H1 (cell line): ENCODE data around the gene PARP1. TPM values are rescaled to one million over a fixed set of nuclear protein-coding genes. Genes with fewer than 3 reads are reported as not detected.
A peak's percentile ranks its signal among the peaks of the same experiment; 100 is the strongest.

Experiments used
- CTCF ChIA-PET: fragments of 300-600 bp; sonication (Branson Sonifier 250); formaldehyde crosslinking; loops from one replicate; lab custom pipeline; 2021; ENCODE audit not compliant: partially characterized antibody; lab: Charles Lee
- POLR2A ChIA-PET: fragments of 300-600 bp; sonication (Branson Sonifier 250); formaldehyde crosslinking; loops from one replicate; lab custom pipeline; 2021; ENCODE audit warnings: inconsistent platforms; ENCODE audit not compliant: partially characterized antibody; lab: Charles Lee
- DNase-seq, 2 experiments: peaks; one replicate each; pipeline versions ENCODE4 v3.0.0 to v3.0.0-alpha.2; 2010 to 2022; ENCODE audit warnings: low spot score in 2 of 2, low read depth in 1 of 2, mixed read lengths in 1 of 2
- FAIRE-seq: peaks from 2 replicates; lab custom pipeline; 2011; peaks lifted over from hg19 to GRCh38; lab: Jason Lieb, UNC
- H2AFZ ChIP-seq: 2 replicates; pipeline ENCODE4 v1.8.1; 2012; ENCODE audit warnings: low read length, inconsistent platforms
- H2AK5ac ChIP-seq: 2 replicates; pipeline ENCODE4 v1.6.1; 2013; ENCODE audit warnings: low read depth, low read length
- H2BK120ac ChIP-seq: replicated peaks from 2 replicates; pipeline ENCODE3; 2013; ENCODE audit warnings: low read depth, low read length, inconsistent platforms
- H2BK12ac ChIP-seq: 2 replicates; pipeline ENCODE4 v1.6.1; 2013; ENCODE audit warnings: low read depth, low read length
- H2BK15ac ChIP-seq: 2 replicates; pipeline ENCODE4 v1.6.1; 2013; ENCODE audit warnings: low read length
- H2BK20ac ChIP-seq: 2 replicates; pipeline ENCODE4 v1.6.1; 2013; ENCODE audit warnings: low read length
- H2BK5ac ChIP-seq: 2 replicates; pipeline ENCODE4 v1.6.1; 2013; ENCODE audit warnings: low read depth, low read length
- H3K14ac ChIP-seq: 2 replicates; pipeline ENCODE4 v1.6.1; 2013; ENCODE audit warnings: inconsistent platforms; ENCODE audit not compliant: insufficient read length
- H3K18ac ChIP-seq: 2 replicates; pipeline ENCODE4 v1.6.1; 2013; ENCODE audit warnings: low read length; ENCODE audit errors: extremely low read depth
- H3K23ac ChIP-seq: 2 replicates; pipeline ENCODE4 v1.6.1; 2013; ENCODE audit warnings: inconsistent platforms; ENCODE audit not compliant: insufficient read length
- H3K23me2 ChIP-seq: 2 replicates; pipeline ENCODE4 v1.6.1; 2013; ENCODE audit warnings: low read depth, low read length
- H3K27ac ChIP-seq: 2 replicates; pipeline ENCODE4 v1.6.1; 2011; ENCODE audit warnings: low read depth, low read length, inconsistent platforms
- H3K27me3 ChIP-seq, 4 experiments: replicated peaks in 1 of 4; 1 replicate in 1 of 4; 2 replicates in 3 of 4; pipeline versions ENCODE4 v1.6.1 to v1.8.1; 2011 to 2013; ENCODE audit warnings: low read length in 3 of 4, mild to moderate bottlenecking in 3 of 4, inconsistent platforms in 2 of 4, mixed read lengths in 2 of 4, moderate library complexity in 1 of 4; ENCODE audit not compliant: control insufficient read depth in 3 of 4, insufficient read depth in 3 of 4; ENCODE audit errors: extremely low read depth in 1 of 4
- H3K36me3 ChIP-seq, 4 experiments: 2 replicates each; pipeline versions ENCODE4 v1.6.1 to v1.8.1; 2011 to 2013; ENCODE audit warnings: mild to moderate bottlenecking in 4 of 4, low read length in 3 of 4, moderate library complexity in 2 of 4, control low read depth in 1 of 4, inconsistent platforms in 1 of 4; ENCODE audit not compliant: insufficient read depth in 4 of 4, control insufficient read depth in 2 of 4
- H3K4ac ChIP-seq: replicated peaks from 2 replicates; pipeline ENCODE3; 2013; ENCODE audit warnings: low read length, low read depth, mixed read lengths, inconsistent platforms; ENCODE audit not compliant: insufficient read length
- H3K4me1 ChIP-seq, 4 experiments: replicated peaks in 1 of 4; 1 replicate in 1 of 4; 2 replicates in 3 of 4; pipeline versions ENCODE4 v1.6.1 to v1.8.1; 2011 to 2013; ENCODE audit warnings: low read length in 3 of 4, inconsistent platforms in 2 of 4, mixed read lengths in 1 of 4; ENCODE audit not compliant: insufficient read depth in 4 of 4, control insufficient read depth in 3 of 4
- H3K4me2 ChIP-seq, 2 experiments: 2 replicates each; pipeline versions ENCODE4 v1.6.1 to v1.8.1; 2011 to 2013; ENCODE audit warnings: low read depth in 2 of 2, low read length in 2 of 2, control low read depth in 1 of 2, inconsistent platforms in 1 of 2, mild to moderate bottlenecking in 1 of 2; ENCODE audit not compliant: insufficient read depth in 1 of 2
- H3K4me3 ChIP-seq, 4 experiments: fragments of 200-600, 300-600 bp in 1 of 4; sonication (generic), shearing (Covaris generic), sonication (Bioruptor Twin) in 1 of 4; 2 replicates each; pipeline versions ENCODE4 v1.5.1 to v1.8.1; 2011 to 2016; ENCODE audit warnings: low read length in 4 of 4, low read depth in 3 of 4, control low read depth in 2 of 4, inconsistent platforms in 2 of 4, mild to moderate bottlenecking in 2 of 4, mixed read lengths in 1 of 4, moderate library complexity in 1 of 4; ENCODE audit not compliant: insufficient read depth in 2 of 4; ENCODE audit errors: extremely low read depth in 1 of 4
- H3K56ac ChIP-seq: replicated peaks from 2 replicates; pipeline ENCODE3; 2013; ENCODE audit warnings: low read depth, mild to moderate bottlenecking, mixed read lengths, low read length, inconsistent platforms; ENCODE audit not compliant: insufficient read length
- H3K79me1 ChIP-seq: 2 replicates; pipeline ENCODE4 v1.6.1; 2013; ENCODE audit warnings: low read depth, low read length, control low read depth
- H3K79me2 ChIP-seq, 2 experiments: 2 replicates each; pipeline versions ENCODE4 v1.6.1 to v1.8.1; 2012 to 2013; ENCODE audit warnings: low read length in 2 of 2, mild to moderate bottlenecking in 2 of 2, inconsistent platforms in 1 of 2; ENCODE audit not compliant: insufficient read depth in 2 of 2, control insufficient read depth in 1 of 2
- H3K9ac ChIP-seq, 4 experiments: replicated peaks in 1 of 4; 1 replicate in 1 of 4; 2 replicates in 3 of 4; pipeline versions ENCODE4 v1.6.1 to v1.8.1; 2011 to 2013; ENCODE audit warnings: low read depth in 3 of 4, low read length in 3 of 4, control low read depth in 2 of 4, mild to moderate bottlenecking in 2 of 4, moderate library complexity in 2 of 4, inconsistent platforms in 1 of 4; ENCODE audit errors: extremely low read depth in 1 of 4
- H3K9me3 ChIP-seq, 2 experiments: 2 replicates each; pipeline versions ENCODE4 v1.6.1 to v1.8.1; 2012 to 2013; ENCODE audit warnings: mild to moderate bottlenecking in 2 of 2, moderate library complexity in 2 of 2, control low read depth in 1 of 2, inconsistent platforms in 1 of 2, low read depth in 1 of 2, low read length in 1 of 2, mixed read lengths in 1 of 2; ENCODE audit not compliant: insufficient read depth in 2 of 2
- H4K20me1 ChIP-seq, 2 experiments: replicated peaks in 1 of 2; 2 replicates each; pipeline versions ENCODE3 to v1.8.1; 2011 to 2013; ENCODE audit warnings: inconsistent platforms in 2 of 2, low read length in 2 of 2, mild to moderate bottlenecking in 1 of 2; ENCODE audit not compliant: insufficient read depth in 2 of 2, control insufficient read depth in 1 of 2
- H4K5ac ChIP-seq: 2 replicates; pipeline ENCODE4 v1.6.1; 2013; ENCODE audit warnings: low read length, low read depth, mixed read lengths, inconsistent platforms; ENCODE audit not compliant: insufficient read length
- H4K8ac ChIP-seq: 2 replicates; pipeline ENCODE4 v1.8.0; 2013; ENCODE audit warnings: mild to moderate bottlenecking, moderate library complexity, low read length, inconsistent platforms; ENCODE audit not compliant: insufficient read depth; ENCODE audit errors: extremely low read depth
- H4K91ac ChIP-seq: replicated peaks from 2 replicates; pipeline ENCODE3; 2013; ENCODE audit warnings: low read length, mixed read lengths, inconsistent platforms; ENCODE audit not compliant: insufficient read length
- CBX8 ChIP-seq: fragments of 300-800, 300-1000 bp; sonication (generic); IDR thresholded peaks from 2 replicates; pipeline ENCODE4 v1.7.1; 2016; ENCODE audit warnings: low read depth, low read length, borderline replicate concordance
- CREB1 ChIP-seq: IDR thresholded peaks from 2 replicates; pipeline ENCODE4 v1.6.1; 2012; ENCODE audit warnings: inconsistent platforms
- EZH2 ChIP-seq: fragments of 200-600 bp; sonication (generic); IDR thresholded peaks from 2 replicates; pipeline ENCODE4 v1.7.1; 2012; ENCODE audit warnings: low read depth, mild to moderate bottlenecking, moderate library complexity, low read length, inconsistent platforms; ENCODE audit not compliant: severe bottlenecking
- HDAC2 ChIP-seq, 2 experiments: fragments of 300-600 bp in 1 of 2; sonication (generic) in 1 of 2; IDR thresholded peaks; 2 replicates each; pipeline ENCODE4 v1.6.1; 2011 to 2012; ENCODE audit warnings: low read depth in 2 of 2, low read length in 2 of 2, mild to moderate bottlenecking in 2 of 2, moderate library complexity in 2 of 2, borderline replicate concordance in 1 of 2, inconsistent platforms in 1 of 2
- JUND ChIP-seq: IDR thresholded peaks from 2 replicates; pipeline ENCODE4 v1.6.1; 2011; ENCODE audit warnings: mild to moderate bottlenecking, improper control_type of control experiment, low read length
- SIN3A ChIP-seq, 2 experiments: IDR thresholded peaks in 1 of 2; conservative IDR thresholded peaks in 1 of 2; 2 replicates each; pipeline ENCODE4 v1.6.1; 2011 to 2012; ENCODE audit warnings: low read length in 2 of 2, improper control_type of control experiment in 1 of 2, low read depth in 1 of 2, mild to moderate bottlenecking in 1 of 2
- SIRT6 ChIP-seq: IDR thresholded peaks from one replicate; pipeline ENCODE4 v1.7.1; 2012; ENCODE audit warnings: low read length, inconsistent platforms
- SP2 ChIP-seq: IDR thresholded peaks from 2 replicates; pipeline ENCODE4 v1.6.1; 2012; ENCODE audit warnings: mild to moderate bottlenecking, low read length, inconsistent platforms
- TBP ChIP-seq: IDR thresholded peaks from 2 replicates; pipeline ENCODE4 v1.6.1; 2011; ENCODE audit warnings: low read depth, low read length, improper control_type of control experiment
- TCF12 ChIP-seq: IDR thresholded peaks from 2 replicates; pipeline ENCODE4 v1.6.1; 2011; ENCODE audit warnings: low read depth, mild to moderate bottlenecking, low read length
- WGBS, 2 experiments: shearing (Covaris generic) in 1 of 2; methylation state at CpG; one replicate each; pipeline versions ENCODE4 v1.1.6 to v1.1.7; 2013 to 2015; ENCODE audit warnings: low lambda C conversion rate in 2 of 2, mixed read lengths in 2 of 2, inconsistent platforms in 1 of 2, low coverage in 1 of 2, missing lambda C conversion rate in 1 of 2; ENCODE audit not compliant: insufficient replicate concordance in 2 of 2, insufficient coverage in 1 of 2, insufficient read length in 1 of 2; ENCODE audit errors: extremely low coverage in 1 of 2, missing lambda C conversion rate in 1 of 2; 5-methylcytosine and 5-hydroxymethylcytosine counted together
- polyA plus RNA-seq, 7 experiments: library from polyadenylated mRNA; depleted of rRNA in 3 of 7; stranded (reverse) in 5 of 7; unstranded in 2 of 7; fragments of >200 nt in 5 of 7; fragments of 200-250 nt in 2 of 7; gene quantifications; 1 replicate in 5 of 7; 2 replicates in 1 of 7; 4 replicates in 1 of 7; pipeline versions ENCODE4 v1.2.1 to v1.2.3, GENCODE V29; 2011 to 2013; ENCODE audit warnings: missing spikeins in 2 of 7, mixed read lengths in 2 of 7
- total RNA-seq: library from RNA; stranded (reverse); fragmentation: NEBNext Ultra II Directional; extraction: Animal tissue kit (Norgen Biotek cat#: 25700); gene quantifications from 2 replicates; pipeline ENCODE4 v1.2.1, GENCODE V29; 2021
- TF ChIP-seq, protein P1 (sequence below): IDR thresholded peaks from 2 replicates; pipeline ENCODE4 v1.6.1; 2011; ENCODE audit warnings: low read depth, mild to moderate bottlenecking, low read length; ENCODE audit not compliant: insufficient read depth
- TF ChIP-seq, protein P2 (sequence below): IDR thresholded peaks from 2 replicates; pipeline ENCODE4 v1.6.1; 2012; ENCODE audit warnings: low read length, inconsistent platforms

The PARP1 gene
- total and polyA plus RNA-seq, 2 of the 8 experiments (the other 6 are each of a cell fraction or from before 2014, with no cell fraction given), result 416 to 441 TPM

DNA sequence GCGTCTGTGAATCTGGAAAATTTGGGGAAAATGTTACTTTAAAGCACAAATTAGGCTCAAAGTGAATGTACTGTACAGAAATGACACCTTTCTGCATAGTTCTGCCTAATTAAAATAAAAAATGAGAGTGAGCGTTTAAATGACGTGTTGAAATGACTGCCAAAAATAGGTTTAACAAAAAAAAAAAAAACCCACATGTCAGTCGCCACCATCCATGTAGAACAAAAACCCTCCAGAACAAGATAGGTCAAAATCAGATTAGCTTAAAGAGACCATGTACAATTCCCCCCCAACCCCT lies 745 bp downstream of the PARP1 start:
- no peak overlapping the region for H4K91ac ChIP-seq
- ChIA-PET CTCF (interaction anchor here (0.7 to 2.8 kb wide), 18 partner anchors 9 to 162 kb away, joined by 3 to 12 read pairs (median 5); no protein-coding TSS in a partner anchor), POLR2A (interaction anchor here (0.9 to 2.6 kb wide), 7 partner anchors 21 to 227 kb away, joined by 3 to 8 read pairs (median 4); no protein-coding TSS in a partner anchor)
- H3K18ac ChIP-seq, result no peak overlapping the region
- H3K4me3 ChIP-seq, result peak overlapping the region; percentile 57 to 99 (median 92)
- H3K4me2 ChIP-seq, result peak overlapping the region; percentile 94 to 96
- H2BK12ac ChIP-seq, result no peak overlapping the region
- no peak overlapping the region for H2BK15ac ChIP-seq
- peaks cover 14% of the 10 kb centered on the region for H3K23me2 ChIP-seq
- peaks cover 16 to 32% (median 21%) of the 10 kb centered on the region in 4 experiments for H3K4me1 ChIP-seq
- H2AK5ac ChIP-seq, result no peak overlapping the region
- no peak overlapping the region for H3K56ac ChIP-seq
- peaks cover 31 to 48% of the 10 kb centered on the region in 2 experiments for H3K79me2 ChIP-seq
- H2BK20ac ChIP-seq, result no peak overlapping the region
- 6% methylated on average over 3 of the region's 4 CpGs; no CpG with 5 or more reads in 1 of the 2 experiments for WGBS, 2 experiments
- no peak overlapping the region for H4K8ac ChIP-seq
- peak overlapping the region in 3 of 4 experiments; percentile 82 to 88 (median 87); a peak in 6 of 7 replicates for H3K9ac ChIP-seq
- H4K5ac ChIP-seq, result no peak overlapping the region
- no peaks in the 10 kb centered on the region for H3K27me3 ChIP-seq
- H3K79me1 ChIP-seq, result peaks cover 11% of the 10 kb centered on the region
- no peak overlapping the region for H3K4ac ChIP-seq
- DNase-seq (no peak), FAIRE-seq (no peak)
- H2BK120ac ChIP-seq, result no peak overlapping the region
- H4K20me1 ChIP-seq, result peaks cover 7 to 14% of the 10 kb centered on the region in 2 experiments
- no peak overlapping the region for H2BK5ac ChIP-seq
- no peak overlapping the region for H3K14ac ChIP-seq
- no peaks in the 10 kb centered on the region for H3K9me3 ChIP-seq
- peaks cover 0 to 6% (median under 1%) of the 10 kb centered on the region in 4 experiments; a peak in 2 of 8 replicates for H3K36me3 ChIP-seq
- no peak overlapping the region for H3K23ac ChIP-seq
- peak overlapping the region; percentile 73; the same call in 1 of the 2 replicates for H3K27ac ChIP-seq
- H2AFZ ChIP-seq, result no peak overlapping the region
- no peak for TF ChIP-seq HDAC2 (IDR thresholded peaks at IDR 0.05; ENCODE audit: borderline replicate concordance in 1 of 2, low read depth in 2 of 2, low read length in 2 of 2)
- TF ChIP-seq, protein P1, sequence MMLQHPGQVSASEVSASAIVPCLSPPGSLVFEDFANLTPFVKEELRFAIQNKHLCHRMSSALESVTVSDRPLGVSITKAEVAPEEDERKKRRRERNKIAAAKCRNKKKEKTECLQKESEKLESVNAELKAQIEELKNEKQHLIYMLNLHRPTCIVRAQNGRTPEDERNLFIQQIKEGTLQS, result no peak
- no peak for TF ChIP-seq JUND
- TF ChIP-seq CREB1, result no peak
- TF ChIP-seq, protein P2, sequence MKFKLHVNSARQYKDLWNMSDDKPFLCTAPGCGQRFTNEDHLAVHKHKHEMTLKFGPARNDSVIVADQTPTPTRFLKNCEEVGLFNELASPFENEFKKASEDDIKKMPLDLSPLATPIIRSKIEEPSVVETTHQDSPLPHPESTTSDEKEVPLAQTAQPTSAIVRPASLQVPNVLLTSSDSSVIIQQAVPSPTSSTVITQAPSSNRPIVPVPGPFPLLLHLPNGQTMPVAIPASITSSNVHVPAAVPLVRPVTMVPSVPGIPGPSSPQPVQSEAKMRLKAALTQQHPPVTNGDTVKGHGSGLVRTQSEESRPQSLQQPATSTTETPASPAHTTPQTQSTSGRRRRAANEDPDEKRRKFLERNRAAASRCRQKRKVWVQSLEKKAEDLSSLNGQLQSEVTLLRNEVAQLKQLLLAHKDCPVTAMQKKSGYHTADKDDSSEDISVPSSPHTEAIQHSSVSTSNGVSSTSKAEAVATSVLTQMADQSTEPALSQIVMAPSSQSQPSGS, result no peak
- TF ChIP-seq TCF12, result no peak
- TF ChIP-seq SP2, result no peak
- no peak for TF ChIP-seq TBP
- TF ChIP-seq SIN3A (conservative IDR thresholded peaks at IDR 0.05 in 1 of 2, IDR thresholded peaks at IDR 0.05 in 1 of 2; ENCODE audit: low read depth in 1 of 2, low read length in 2 of 2), result no peak
- TF ChIP-seq EZH2, result no peak
- TF ChIP-seq CBX8, result no peak
- no peak for TF ChIP-seq SIRT6
